ENCODE data around the gene TMC1. TPM values are rescaled to one million over a fixed set of nuclear protein-coding genes. Genes with fewer than 3 reads are reported as not detected.

The TMC1 gene
- polyA plus RNA-seq, 4 donors, result 0.12 to 0.25 TPM; not detected in 2

DNA sequence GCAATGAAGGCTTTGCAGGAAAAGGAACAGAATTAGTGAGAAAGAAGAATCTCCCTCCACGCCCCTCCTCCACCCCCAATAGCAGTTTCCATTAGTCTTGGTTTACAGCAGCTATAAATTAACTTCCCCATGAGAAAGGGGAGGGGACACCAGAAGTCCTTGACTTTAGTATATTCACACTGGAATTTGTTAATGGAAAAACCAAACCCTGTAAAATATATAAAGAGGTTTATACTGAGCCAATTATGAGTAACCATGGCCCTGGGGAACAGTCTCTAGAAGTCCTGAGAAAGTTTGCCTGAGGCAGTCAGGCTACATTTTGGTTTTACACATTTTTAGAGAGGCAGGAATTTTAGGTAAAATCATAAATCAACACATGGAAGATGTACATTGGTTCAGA lies 342.9 kb downstream of the TMC1 start:
- DNase-seq, result peak in 1 of 2 donors; percentile 47
- Histone ChIP-seq H3K27ac (ENCODE audit: low read depth in 1 of 3, low read length in 2 of 3) (no peak overlapping the region), H3K4me1 (ENCODE audit: control insufficient read depth in 3 of 3, insufficient read depth in 2 of 3, low read depth in 1 of 3, low read length in 2 of 3) (peaks cover 0 to 16% (median 2%) of the 10 kb centered on the region in 3 donors), H3K27me3 (ENCODE audit: control insufficient read depth in 3 of 3, insufficient read depth in 3 of 3, low read length in 3 of 3) (no peaks in the 10 kb centered on the region), H3K9me3 (ENCODE audit: control insufficient read depth in 2 of 2, insufficient read depth in 1 of 2, low read depth in 1 of 2, low read length in 1 of 2) (peaks cover 0 to 2% of the 10 kb centered on the region in 2 donors), H3K36me3 (ENCODE audit: control insufficient read depth in 3 of 3, insufficient read depth in 2 of 3, low read depth in 1 of 3, low read length in 3 of 3) (no peaks in the 10 kb centered on the region), H3K4me3 (ENCODE audit: low read depth in 1 of 3, low read length in 3 of 3) (no peak overlapping the region)
- no peak for FAIRE-seq
- WGBS, 3 donors, result 15 to 63% (median 35%) methylated on average over 1 of the region's 1 CpG

DNA sequence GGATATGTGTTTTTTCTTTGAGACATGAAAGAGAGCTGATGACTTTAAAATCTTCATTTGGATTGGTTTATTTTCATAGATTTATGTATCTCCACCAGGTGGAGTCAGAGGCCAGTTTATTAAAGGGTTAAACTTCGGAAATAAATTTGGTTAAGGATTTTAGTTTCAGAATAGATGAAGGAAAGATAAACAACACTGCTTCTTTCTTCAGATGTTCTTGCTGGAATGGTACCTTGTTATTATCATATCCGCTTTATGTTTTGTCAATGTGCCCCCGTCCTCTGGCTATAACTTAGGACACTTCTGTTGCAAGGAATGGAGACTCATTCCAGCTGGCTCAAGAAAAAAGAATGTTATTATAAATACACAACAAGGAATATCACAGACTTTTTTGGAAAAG lies 350.3 kb downstream of the TMC1 start:
- Histone ChIP-seq H3K36me3 (ENCODE audit: control insufficient read depth in 3 of 3, insufficient read depth in 2 of 3, low read depth in 1 of 3, low read length in 3 of 3) (no peaks in the 10 kb centered on the region), H3K27ac (ENCODE audit: low read depth in 1 of 3, low read length in 2 of 3) (no peak overlapping the region), H3K4me3 (ENCODE audit: low read depth in 1 of 3, low read length in 3 of 3) (no peak overlapping the region), H3K27me3 (ENCODE audit: control insufficient read depth in 3 of 3, insufficient read depth in 3 of 3, low read length in 3 of 3) (no peaks in the 10 kb centered on the region), H3K4me1 (ENCODE audit: control insufficient read depth in 3 of 3, insufficient read depth in 2 of 3, low read depth in 1 of 3, low read length in 2 of 3) (no peaks in the 10 kb centered on the region), H3K9me3 (ENCODE audit: control insufficient read depth in 2 of 2, insufficient read depth in 1 of 2, low read depth in 1 of 2, low read length in 1 of 2) (peaks cover 0 to 2% of the 10 kb centered on the region in 2 donors)
- no peak for FAIRE-seq
- DNase-seq, result peak in 1 of 2 donors; percentile 36
- 44 to 60% (median 60%) methylated on average over 3 of the region's 3 CpGs for WGBS, 3 donors

- Histone ChIP-seq H3K36me3 (ENCODE audit: control insufficient read depth in 3 of 3, insufficient read depth in 2 of 3, low read depth in 1 of 3, low read length in 3 of 3) (no peaks in the 10 kb centered on the region), H3K27me3 (ENCODE audit: control insufficient read depth in 3 of 3, insufficient read depth in 3 of 3, low read length in 3 of 3) (no peaks in the 10 kb centered on the region), H3K4me1 (ENCODE audit: control insufficient read depth in 3 of 3, insufficient read depth in 2 of 3, low read depth in 1 of 3, low read length in 2 of 3) (no peaks in the 10 kb centered on the region), H3K27ac (ENCODE audit: low read depth in 1 of 3, low read length in 2 of 3) (no peak overlapping the region), H3K4me3 (ENCODE audit: low read depth in 1 of 3, low read length in 3 of 3) (no peak overlapping the region), H3K9me3 (ENCODE audit: control insufficient read depth in 2 of 2, insufficient read depth in 1 of 2, low read depth in 1 of 2, low read length in 1 of 2) (peaks cover 0 to 1% of the 10 kb centered on the region in 2 donors)
- DNase-seq, result peak; percentile 15 to 33
- WGBS, 3 donors, result 69 to 79% (median 75%) methylated on average over 2 of the region's 2 CpGs
- FAIRE-seq, result no peak
Measured at GRCh38 chr9:72872718-72873117, 351.3 kb downstream of the TMC1 start.

GRCh38 chr9:72873456-72873855 lies 352.0 kb downstream of the TMC1 start:
- Histone ChIP-seq H3K4me1 (ENCODE audit: control insufficient read depth in 3 of 3, insufficient read depth in 2 of 3, low read depth in 1 of 3, low read length in 2 of 3) (no peaks in the 10 kb centered on the region), H3K9me3 (ENCODE audit: control insufficient read depth in 2 of 2, insufficient read depth in 1 of 2, low read depth in 1 of 2, low read length in 1 of 2) (no peaks in the 10 kb centered on the region), H3K27ac (ENCODE audit: low read depth in 1 of 3, low read length in 2 of 3) (no peak overlapping the region), H3K27me3 (ENCODE audit: control insufficient read depth in 3 of 3, insufficient read depth in 3 of 3, low read length in 3 of 3) (no peaks in the 10 kb centered on the region), H3K4me3 (ENCODE audit: low read depth in 1 of 3, low read length in 3 of 3) (no peak overlapping the region), H3K36me3 (ENCODE audit: control insufficient read depth in 3 of 3, insufficient read depth in 2 of 3, low read depth in 1 of 3, low read length in 3 of 3) (no peaks in the 10 kb centered on the region)
- DNase-seq (no peak), FAIRE-seq (no peak)
- WGBS, 3 donors, result 31 to 47% (median 34%) methylated on average over 1 of the region's 1 CpG

- no peaks in the 10 kb centered on the region for H3K27me3 ChIP-seq (ENCODE audit: control insufficient read depth in 3 of 3, insufficient read depth in 3 of 3, low read length in 3 of 3)
- H3K9me3 ChIP-seq (ENCODE audit: control insufficient read depth in 2 of 2, insufficient read depth in 1 of 2, low read depth in 1 of 2, low read length in 1 of 2), result no peaks in the 10 kb centered on the region
- no peak overlapping the region for H3K27ac ChIP-seq (ENCODE audit: low read depth in 1 of 3, low read length in 2 of 3)
- DNase-seq, result no peak
- H3K4me3 ChIP-seq (ENCODE audit: low read depth in 1 of 3, low read length in 3 of 3), result no peak overlapping the region
- H3K36me3 ChIP-seq (ENCODE audit: control insufficient read depth in 3 of 3, insufficient read depth in 2 of 3, low read depth in 1 of 3, low read length in 3 of 3), result no peaks in the 10 kb centered on the region
- no peak for FAIRE-seq
- WGBS, 3 donors, result 88 to 94% (median 88%) methylated on average over 2 of the region's 2 CpGs
- H3K4me1 ChIP-seq (ENCODE audit: control insufficient read depth in 3 of 3, insufficient read depth in 2 of 3, low read depth in 1 of 3, low read length in 2 of 3), result no peaks in the 10 kb centered on the region
Measured at GRCh38 chr9:72874344-72874743, 352.9 kb downstream of the TMC1 start.

- H3K27ac ChIP-seq (ENCODE audit: low read depth in 1 of 3, low read length in 2 of 3), result no peak overlapping the region
- no peaks in the 10 kb centered on the region for H3K4me1 ChIP-seq (ENCODE audit: control insufficient read depth in 3 of 3, insufficient read depth in 2 of 3, low read depth in 1 of 3, low read length in 2 of 3)
- H3K36me3 ChIP-seq (ENCODE audit: control insufficient read depth in 3 of 3, insufficient read depth in 2 of 3, low read depth in 1 of 3, low read length in 3 of 3), result peaks cover 0 to 3% (median 0%) of the 10 kb centered on the region in 3 donors
- H3K9me3 ChIP-seq (ENCODE audit: control insufficient read depth in 2 of 2, insufficient read depth in 1 of 2, low read depth in 1 of 2, low read length in 1 of 2), result no peaks in the 10 kb centered on the region
- FAIRE-seq (no peak), DNase-seq (no peak)
- no peaks in the 10 kb centered on the region for H3K27me3 ChIP-seq (ENCODE audit: control insufficient read depth in 3 of 3, insufficient read depth in 3 of 3, low read length in 3 of 3)
- no peak overlapping the region for H3K4me3 ChIP-seq (ENCODE audit: low read depth in 1 of 3, low read length in 3 of 3)
Measured at GRCh38 chr9:72875221-72875620, 353.8 kb downstream of the TMC1 start.

DNA sequence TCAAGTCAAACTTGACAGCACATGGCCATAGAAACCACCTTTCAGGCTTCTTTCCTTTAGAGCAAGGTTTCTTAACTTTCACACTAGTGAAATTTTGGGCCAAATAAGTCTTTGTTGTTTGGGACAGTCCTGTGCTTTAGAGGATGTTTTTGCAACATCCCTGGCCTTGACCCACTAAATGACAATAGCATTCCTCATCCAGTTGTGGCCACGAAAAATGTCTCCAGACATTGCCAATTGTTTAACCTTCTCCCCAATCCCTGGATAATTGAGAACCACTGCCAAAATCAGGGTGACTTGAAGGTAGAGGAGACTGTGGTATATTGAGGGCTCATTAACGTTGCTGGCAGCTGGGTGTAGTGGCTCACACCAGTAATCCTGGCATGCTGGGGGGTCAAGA lies 359.4 kb downstream of the TMC1 start:
- DNase-seq (no peak), FAIRE-seq (no peak)
- Histone ChIP-seq H3K9me3 (ENCODE audit: control insufficient read depth in 2 of 2, insufficient read depth in 1 of 2, low read depth in 1 of 2, low read length in 1 of 2) (no peaks in the 10 kb centered on the region), H3K36me3 (ENCODE audit: control insufficient read depth in 3 of 3, insufficient read depth in 2 of 3, low read depth in 1 of 3, low read length in 3 of 3) (peaks cover 0 to 6% (median 0%) of the 10 kb centered on the region in 3 donors), H3K27me3 (ENCODE audit: control insufficient read depth in 3 of 3, insufficient read depth in 3 of 3, low read length in 3 of 3) (no peaks in the 10 kb centered on the region), H3K4me1 (ENCODE audit: control insufficient read depth in 3 of 3, insufficient read depth in 2 of 3, low read depth in 1 of 3, low read length in 2 of 3) (no peaks in the 10 kb centered on the region), H3K27ac (ENCODE audit: low read depth in 1 of 3, low read length in 2 of 3) (no peak overlapping the region), H3K4me3 (ENCODE audit: low read depth in 1 of 3, low read length in 3 of 3) (no peak overlapping the region)
- WGBS, 3 donors, result 77 to 86% (median 79%) methylated on average over 2 of the region's 2 CpGs

- H3K9me3 ChIP-seq (ENCODE audit: control insufficient read depth in 2 of 2, insufficient read depth in 1 of 2, low read depth in 1 of 2, low read length in 1 of 2), result peaks cover 0 to 3% of the 10 kb centered on the region in 2 donors
- no peaks in the 10 kb centered on the region for H3K4me1 ChIP-seq (ENCODE audit: control insufficient read depth in 3 of 3, insufficient read depth in 2 of 3, low read depth in 1 of 3, low read length in 2 of 3)
- 87 to 92% (median 90%) methylated on average over 6 of the region's 6 CpGs for WGBS, 3 donors
- no peak for FAIRE-seq
- H3K27me3 ChIP-seq (ENCODE audit: control insufficient read depth in 3 of 3, insufficient read depth in 3 of 3, low read length in 3 of 3), result no peaks in the 10 kb centered on the region
- H3K4me3 ChIP-seq (ENCODE audit: low read depth in 1 of 3, low read length in 3 of 3), result no peak overlapping the region
- DNase-seq, result no peak
- H3K36me3 ChIP-seq (ENCODE audit: control insufficient read depth in 3 of 3, insufficient read depth in 2 of 3, low read depth in 1 of 3, low read length in 3 of 3), result peaks cover 0 to 6% (median 0%) of the 10 kb centered on the region in 3 donors
- no peak overlapping the region for H3K27ac ChIP-seq (ENCODE audit: low read depth in 1 of 3, low read length in 2 of 3)
Measured at GRCh38 chr9:72882117-72882775, 360.8 kb downstream of the TMC1 start.

- no peaks in the 10 kb centered on the region for H3K4me1 ChIP-seq (ENCODE audit: control insufficient read depth in 3 of 3, insufficient read depth in 2 of 3, low read depth in 1 of 3, low read length in 2 of 3)
- H3K27me3 ChIP-seq (ENCODE audit: control insufficient read depth in 3 of 3, insufficient read depth in 3 of 3, low read length in 3 of 3), result no peaks in the 10 kb centered on the region
- H3K27ac ChIP-seq (ENCODE audit: low read depth in 1 of 3, low read length in 2 of 3), result no peak overlapping the region
- 75 to 83% (median 77%) methylated on average over 3 of the region's 3 CpGs for WGBS, 3 donors
- peaks cover 0 to 7% (median 0%) of the 10 kb centered on the region in 3 donors for H3K36me3 ChIP-seq (ENCODE audit: control insufficient read depth in 3 of 3, insufficient read depth in 2 of 3, low read depth in 1 of 3, low read length in 3 of 3)
- H3K9me3 ChIP-seq (ENCODE audit: control insufficient read depth in 2 of 2, insufficient read depth in 1 of 2, low read depth in 1 of 2, low read length in 1 of 2), result peaks cover 0 to 3% of the 10 kb centered on the region in 2 donors
- DNase-seq, result peak; percentile 9 to 20
- FAIRE-seq, result no peak
- no peak overlapping the region for H3K4me3 ChIP-seq (ENCODE audit: low read depth in 1 of 3, low read length in 3 of 3)
Measured at GRCh38 chr9:72883875-72884274, 362.5 kb downstream of the TMC1 start.
